NCI-H1417 (cell line): ENCODE data around the gene TANC1.
A peak's percentile ranks its signal among the peaks of the same experiment; 100 is the strongest.
"Not testable (repeated sequence)": the region's sequence is repeated elsewhere in the genome, so short reads cannot be mapped to it uniquely, and the experiment has no call there.

Source experiments
- DNase-seq, 3 experiments: peaks; one replicate each; lab custom pipeline; 2025; lab: John Stamatoyannopoulos, UW

TANC1 gene

DNA sequence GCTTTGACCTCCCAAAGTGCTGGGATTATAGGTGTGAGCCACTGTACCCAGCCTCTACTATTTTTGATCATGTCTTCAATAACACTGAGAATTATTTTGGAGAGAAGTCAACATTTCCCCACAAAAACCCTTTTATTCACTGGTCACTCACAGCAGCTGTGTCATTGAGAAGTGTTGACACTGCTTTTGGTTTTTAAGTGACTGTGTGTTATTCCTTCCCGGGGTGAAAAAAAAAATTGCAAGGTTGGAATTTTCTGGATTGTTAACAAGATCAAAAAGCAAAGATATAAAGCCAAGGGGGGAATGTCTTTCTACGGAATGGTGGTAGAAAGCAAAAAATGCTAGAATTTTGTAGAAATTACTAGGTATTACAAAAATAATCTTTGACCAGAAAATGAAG, 61.5 kb downstream of the TANC1 start:
- DNase-seq, result no peak

DNA sequence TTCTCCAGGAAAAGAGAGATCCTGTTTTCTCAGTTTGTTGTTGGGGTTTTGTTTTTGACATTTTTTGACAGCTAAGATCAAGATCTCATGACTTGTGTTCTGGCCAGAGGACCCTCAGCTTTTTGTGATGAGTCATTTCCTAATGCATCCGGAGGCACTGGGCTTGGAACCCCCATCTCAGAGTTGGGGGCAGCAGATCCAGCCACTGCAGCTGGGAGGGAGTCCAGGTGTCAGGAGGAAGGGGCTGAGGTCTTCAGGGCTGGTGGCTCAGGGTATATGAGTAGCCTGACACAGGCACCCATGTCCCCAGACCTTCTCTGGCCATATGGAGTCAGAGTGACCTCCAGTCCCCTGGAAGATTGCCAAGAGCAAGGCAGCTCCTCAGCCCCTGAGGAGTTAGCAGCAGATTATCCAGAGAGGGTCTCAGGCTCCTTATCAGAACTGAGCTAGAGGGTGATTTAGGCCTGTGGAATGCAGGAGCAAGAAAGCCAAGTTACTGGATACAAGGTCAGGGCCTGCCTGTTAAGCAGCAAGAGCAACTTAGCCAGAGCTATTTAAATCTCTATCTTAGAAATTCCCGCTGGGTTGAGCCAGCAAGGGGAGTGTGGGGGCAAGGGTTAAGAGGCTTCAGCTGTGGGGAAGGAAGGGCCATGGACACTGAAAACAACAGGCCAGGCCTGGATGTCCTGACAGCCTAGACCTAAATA, 62.4 kb downstream of the TANC1 start:
- no peak for DNase-seq

DNA sequence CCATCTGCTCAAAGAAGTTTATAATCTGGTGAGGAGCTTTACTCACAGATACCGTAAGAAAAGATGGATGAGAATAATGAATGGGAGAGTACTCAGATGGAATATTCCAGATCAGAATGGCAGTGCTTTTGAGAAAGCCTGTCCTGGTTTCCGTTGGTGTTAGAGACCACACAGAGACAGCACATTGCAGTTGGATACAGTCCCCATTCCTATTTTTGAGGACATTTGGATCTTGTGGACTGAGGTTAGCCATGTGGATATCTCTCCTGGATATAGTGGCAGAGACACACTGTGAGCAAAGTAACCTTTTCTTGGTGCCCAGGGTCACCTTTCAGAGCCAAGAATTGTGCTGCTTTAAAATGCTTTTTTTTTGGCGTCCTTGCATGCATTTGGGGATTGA, 63.7 kb downstream of the TANC1 start:
- no peak for DNase-seq

DNA sequence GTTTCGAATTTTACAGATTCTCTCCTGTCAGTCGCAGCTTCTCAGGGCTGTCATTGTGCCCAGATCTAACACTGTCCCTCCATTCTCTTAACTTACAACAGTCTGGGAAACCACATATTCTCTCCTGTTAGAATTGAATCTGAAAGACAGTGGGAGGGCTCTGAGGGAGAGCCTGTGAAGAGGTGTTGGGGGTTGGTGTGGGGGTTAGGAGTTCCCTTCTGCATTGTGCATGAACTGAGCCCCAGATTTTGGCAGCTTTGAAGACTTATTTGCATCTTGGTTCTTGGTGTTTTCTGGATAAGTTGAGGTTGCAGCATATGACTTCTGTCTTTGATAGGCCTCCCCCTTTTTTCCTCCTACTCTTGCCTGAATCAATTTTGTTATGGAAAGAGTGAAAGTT, 64.1 kb downstream of the TANC1 start:
- DNase-seq, result no peak

DNA sequence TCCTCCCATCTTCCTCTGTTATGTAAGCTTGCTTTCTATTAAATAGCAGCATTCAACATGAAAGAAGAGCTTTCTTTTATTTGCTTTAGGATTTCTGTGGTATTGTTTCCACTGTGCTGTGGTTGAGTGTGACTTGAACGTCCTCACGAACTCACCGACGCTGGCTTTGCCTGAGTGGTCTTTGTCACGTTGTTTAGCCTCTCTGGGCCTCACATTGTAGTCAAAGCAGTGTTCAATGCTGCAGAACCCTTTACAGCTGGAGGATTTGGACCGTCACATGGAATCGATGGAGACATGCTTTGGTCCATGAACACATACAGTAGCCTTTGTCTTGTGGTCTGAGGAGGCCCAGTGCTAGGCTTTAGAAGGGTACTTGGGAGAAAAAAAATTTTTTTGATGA, 66.3 kb downstream of the TANC1 start:
- peak in 1 of 3 experiments; percentile 56 for DNase-seq

DNA sequence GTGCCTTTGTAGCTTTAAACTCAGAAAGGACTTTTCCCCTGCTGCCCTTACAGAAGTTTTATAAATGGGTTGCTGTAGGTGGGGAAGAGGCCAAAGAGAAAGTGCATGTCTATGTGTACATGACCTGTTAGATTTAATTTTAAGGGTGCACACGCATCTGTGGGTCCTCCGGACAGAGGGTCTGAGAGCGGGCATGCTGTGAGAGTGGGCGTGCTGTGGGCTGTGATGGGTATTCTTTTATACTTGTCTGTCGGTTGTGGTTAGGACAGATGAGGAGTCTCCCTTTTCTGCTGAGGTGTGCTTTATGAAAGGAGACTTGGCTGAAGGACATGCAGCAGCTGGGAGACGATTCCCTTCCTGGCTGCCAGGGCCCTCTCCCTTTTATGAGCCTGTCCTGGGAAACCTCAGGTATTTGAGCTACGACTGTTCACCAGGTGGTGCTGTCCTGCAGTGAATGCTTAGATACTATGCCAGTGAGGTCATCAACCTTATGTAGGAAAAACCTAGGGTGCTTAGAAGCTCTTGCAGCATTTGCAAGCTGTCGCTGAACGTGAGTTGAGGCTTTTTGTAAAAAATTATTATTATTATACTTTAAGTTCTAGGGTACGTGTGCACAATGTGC, 67.5 kb downstream of the TANC1 start:
- DNase-seq, result peak in 2 of 3 experiments; percentile 19 to 47

DNA sequence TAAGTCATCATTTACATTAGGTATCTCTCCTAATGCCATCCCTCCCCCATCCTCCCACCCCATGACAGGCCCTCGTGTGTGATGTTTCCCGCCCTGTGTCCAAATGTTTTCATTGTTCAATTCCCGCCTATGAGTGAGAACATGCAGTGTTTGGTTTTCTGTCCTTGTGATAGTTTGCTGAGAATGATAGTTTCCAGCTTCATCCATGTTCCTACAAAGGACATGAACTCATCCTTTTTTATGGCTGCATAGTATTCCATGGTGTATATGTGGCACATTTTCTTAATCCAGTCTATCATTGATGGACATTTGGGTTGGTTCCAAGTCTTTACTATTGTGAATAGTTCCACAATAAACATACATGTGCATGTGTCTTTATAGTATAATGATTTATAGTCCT, 68.0 kb downstream of the TANC1 start:
- not testable (repeated sequence) for DNase-seq

DNA sequence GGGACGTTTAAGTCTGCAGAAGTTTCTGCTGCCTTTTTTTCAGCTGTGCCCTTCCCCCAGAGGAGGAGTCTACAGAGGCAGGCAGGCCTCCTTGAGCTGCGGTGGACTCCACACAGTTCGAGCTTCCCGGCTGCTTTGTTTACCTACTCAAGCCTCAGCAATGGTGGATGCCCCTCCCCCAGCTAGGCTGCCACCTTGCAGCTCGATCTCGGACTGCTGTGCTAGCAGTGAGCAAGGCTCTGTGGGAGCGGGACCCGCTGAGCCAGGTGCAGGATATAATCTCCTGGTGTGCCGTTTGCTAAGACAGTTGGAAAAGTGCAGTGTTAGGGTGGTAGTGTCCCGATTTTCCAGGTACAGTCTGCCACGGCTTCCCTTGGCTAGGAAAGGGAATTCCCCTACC, 72.9 kb downstream of the TANC1 start:
- not testable (repeated sequence) for DNase-seq

DNA sequence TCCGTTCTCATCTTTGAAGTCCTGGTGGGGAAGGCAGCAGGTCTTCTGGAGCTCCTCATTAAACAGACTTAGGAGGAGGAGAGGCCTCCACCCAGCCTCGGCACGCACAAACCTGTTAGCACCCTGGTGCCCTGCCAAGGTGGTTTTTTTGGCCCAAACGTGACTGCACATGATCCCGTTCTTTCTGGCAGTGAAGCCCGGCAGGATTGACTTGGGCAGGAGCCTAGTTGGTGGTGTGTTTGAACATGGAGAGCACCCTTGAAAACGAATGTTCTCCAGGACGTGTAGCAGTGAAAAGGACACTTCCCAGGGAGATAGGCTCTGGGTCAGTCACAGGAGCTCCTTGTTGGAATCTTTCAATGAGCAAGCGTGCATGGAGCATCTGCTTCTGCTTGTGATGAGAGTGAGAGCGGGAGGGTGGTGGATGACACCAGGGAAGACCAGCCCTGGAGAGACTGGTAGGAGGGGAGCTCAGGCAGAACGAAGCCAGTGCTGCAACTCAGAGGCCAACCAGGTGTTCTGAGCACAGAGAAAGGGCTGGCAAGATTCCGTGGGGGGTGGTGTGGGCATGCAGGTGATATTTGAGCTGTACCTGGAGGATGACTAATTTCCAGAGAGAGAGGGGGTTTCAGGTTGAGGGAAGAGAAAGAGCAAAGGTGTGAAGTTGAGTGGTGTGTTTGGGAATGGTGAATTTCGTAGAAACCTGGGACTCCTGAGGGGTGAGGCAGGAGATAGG, 73.8 kb downstream of the TANC1 start:
- no peak for DNase-seq

DNA sequence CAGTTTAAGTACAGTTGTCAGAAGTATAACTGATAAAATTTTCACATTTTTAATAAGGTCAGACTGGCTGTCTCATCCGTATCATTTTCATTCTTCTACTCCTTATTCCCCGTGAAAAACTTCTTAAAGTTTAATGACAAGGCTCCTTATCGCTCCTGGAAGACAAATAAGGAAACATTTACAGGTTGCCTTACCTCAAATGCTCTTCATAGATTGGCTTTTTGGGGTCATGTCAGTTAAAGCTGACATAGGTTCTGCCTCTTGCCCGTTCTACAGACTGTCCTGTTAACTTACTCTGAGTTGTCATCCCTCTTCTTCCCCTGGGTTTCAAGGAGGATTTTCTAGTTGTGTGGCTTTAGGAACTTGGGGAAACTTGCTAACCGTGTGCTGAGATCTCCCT, 75.3 kb downstream of the TANC1 start:
- DNase-seq, result no peak

DNA sequence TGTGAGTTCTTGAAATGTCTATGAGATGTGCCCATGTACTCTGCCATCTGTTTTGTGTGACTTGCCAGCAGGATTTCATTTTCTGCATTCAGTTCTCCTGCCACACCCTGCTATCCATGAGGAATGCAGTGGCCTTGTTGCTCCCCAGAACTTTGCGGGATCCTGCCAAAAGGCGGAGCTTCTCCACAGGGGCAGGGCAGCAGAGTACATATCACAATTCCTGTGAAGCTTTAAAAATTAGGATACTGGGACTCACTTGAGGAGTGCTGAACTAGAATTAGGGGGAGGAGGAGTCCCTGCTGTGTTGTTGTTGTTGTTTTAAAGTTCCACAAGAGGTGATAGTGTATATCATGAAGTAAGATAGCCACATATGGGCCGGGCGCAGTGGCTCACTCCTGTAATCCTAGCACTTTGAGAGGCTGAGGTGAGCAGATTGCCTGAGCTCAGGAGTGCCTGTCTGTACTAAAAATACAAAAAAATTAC, 76.4 kb downstream of the TANC1 start:
- no peak for DNase-seq

DNA sequence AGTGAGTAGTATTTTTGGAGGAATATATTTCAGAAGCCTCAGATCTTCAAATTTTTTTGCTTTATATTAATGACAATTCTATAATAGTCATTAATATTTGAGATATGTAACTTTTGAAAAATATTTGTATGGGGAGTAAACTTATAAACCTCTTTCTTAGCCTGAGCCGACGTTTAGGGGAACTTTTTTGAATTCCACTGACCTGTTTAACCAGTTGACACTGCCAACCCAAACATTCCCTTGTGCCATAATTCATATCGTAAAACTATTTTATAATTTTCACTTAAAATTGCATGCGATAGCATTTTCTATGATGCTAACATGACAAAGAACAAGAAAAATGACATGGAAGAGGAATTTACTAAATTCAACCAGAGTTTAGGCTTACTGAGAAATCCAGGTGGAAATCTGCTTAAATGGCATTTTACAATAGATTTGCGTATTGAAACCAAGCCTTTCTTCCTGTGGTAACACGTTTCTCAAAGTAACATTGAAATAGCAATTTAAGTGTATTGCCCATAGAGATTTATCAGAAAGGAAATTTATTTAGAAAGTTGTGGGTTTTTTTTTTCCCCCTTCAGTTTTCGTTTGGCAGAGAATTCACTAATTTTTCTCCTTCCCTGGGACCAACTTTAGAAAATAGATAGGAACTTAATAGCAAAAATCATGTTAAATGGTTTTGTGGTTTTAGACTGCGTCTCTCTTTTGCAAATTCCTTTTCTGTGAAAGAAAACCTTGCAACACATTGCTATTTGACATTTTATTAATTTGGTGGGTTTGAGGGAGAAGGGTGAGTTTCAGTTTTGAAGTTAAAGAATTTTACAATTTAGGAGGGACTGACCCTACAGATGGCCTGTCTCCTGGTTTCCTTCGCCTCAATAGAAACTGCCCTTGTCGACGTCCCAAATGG, 77.4 kb downstream of the TANC1 start:
- DNase-seq, result no peak

DNA sequence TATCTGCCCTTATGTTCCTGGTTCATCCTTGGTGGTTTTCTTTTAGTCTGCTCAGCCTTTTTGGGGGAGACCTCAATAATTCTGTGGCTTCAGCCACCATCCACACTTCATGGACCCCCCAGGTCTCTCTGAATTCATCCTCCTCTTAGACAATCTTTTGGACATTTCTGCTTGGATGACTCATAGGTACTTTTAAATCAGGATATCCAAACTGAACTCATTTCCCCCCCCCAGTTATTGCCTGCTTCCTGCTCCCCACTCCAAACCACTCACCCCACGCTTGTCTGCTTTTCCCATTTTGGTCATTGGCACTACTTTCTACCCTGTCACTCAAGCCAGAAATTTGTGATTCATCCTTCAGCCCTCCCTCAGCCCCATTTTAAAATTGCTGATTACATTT, 78.5 kb downstream of the TANC1 start:
- DNase-seq, result no peak

DNA sequence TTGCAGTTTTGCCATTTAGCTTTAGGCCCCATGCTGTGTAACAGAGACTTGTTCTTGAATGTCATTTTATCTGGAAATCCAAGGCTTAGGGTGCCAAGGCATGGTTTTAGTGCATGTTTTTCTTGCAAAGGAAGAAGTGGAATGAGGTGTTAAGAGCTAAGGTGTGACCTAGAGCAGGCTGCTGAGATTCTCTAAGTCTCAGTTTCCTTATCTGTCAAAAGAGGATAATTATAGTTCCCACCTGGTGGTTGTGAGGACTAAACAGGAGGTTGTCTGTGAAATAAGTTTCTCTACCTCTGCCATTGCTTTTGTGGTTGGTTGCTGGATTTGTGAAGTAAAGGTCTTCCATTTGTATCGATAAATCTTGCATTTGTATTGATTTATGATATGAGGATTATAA, 82.0 kb downstream of the TANC1 start:
- DNase-seq, result no peak

DNA sequence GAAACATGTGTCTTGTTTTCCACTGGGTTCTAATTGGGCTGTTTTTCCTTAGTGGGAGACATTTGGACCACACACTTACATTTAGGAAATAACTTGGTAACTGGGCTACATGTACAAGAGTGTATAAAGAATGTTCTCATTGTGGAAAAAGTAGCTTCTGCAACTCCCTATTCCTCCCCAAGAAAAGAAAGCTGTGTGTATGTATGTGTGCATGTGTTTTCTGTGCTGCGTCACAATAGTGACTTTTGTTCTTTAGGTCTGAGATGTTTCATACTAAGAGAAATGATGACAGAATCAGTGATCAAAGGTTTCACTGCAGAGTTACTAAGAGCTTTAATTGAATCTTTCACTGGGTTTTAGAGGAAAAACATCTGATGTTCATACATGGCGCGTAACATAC, 82.7 kb downstream of the TANC1 start:
- DNase-seq, result no peak

DNA sequence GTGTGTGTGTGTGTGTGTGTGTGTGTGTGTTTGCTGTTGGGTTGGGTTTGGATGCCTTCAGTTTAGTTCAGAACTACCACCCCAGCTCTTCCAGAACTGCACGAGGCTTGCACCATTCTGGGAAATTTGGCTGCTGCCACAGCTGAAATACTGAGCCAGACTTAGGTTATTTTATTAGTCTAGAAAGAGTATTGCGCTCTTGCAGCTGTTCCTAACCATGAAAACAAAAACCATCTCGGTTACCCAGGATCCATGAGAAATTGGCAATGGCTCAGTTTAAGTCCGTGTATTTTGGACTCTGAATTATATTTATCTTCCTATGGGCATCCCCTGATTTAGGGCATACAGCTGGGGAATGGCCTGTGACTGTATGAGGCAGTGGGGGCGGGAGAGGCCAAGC, 83.2 kb downstream of the TANC1 start:
- no peak for DNase-seq

DNA sequence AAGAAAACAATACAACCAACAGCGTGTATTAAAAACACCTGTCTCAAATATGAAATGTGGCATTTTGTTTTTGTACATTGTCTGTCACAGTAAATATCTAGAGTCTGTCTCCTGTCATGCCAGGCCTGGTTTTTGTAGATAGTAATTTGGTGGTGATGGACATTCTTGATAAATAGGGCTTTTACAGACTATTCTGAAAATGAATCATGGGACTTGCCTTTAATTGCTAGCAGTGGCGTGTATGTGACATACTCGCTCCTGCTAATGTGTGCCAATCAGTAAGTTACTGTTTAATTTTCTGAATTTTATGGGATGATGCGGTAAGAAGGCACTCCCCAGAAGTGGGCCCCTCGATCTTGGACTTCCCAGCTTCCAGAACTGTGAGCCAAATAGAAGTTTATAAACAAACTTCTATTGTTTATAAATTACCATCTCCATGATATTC, 83.7 kb downstream of the TANC1 start:
- no peak for DNase-seq

DNA sequence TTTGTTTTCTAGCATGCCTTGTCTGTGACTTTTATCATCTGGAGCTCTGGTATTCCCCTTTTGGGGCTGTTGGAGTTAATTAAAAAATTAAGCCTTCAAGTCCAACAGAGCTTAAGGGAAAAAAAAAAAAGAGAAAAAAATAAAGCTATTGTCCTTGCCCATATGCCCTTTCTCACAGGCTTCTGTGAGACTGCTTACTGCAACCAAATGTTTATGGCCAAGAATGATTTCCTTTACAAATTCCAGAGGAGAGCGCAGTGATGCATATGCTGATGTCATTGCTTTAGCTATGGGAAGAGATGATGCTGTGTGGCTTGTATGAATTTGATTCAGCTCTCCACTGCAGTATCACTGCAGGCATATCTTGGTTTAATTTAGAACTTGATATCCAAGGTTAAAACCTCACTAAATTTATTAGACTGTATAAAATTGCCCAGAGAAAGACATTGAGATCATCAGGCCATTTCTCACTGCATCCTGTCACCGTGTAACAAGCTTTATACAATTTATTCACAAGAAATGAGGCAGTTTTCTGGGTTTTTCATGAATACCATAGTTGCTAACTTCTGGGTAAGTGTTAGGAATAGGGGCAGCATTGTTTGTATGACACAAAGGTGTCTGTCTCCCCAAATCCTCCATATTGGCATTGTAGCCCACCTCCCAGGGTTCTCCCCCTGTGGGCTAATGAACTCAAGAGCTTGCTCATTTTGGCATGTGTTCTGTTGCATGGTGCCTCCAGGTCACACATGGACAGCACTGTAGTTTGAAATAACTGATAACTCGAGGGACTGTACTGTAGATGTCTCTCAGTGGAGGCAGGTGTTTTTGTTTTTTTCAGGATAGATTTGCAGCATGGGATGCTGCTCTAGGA, 85.0 kb downstream of the TANC1 start:
- no peak for DNase-seq

DNA sequence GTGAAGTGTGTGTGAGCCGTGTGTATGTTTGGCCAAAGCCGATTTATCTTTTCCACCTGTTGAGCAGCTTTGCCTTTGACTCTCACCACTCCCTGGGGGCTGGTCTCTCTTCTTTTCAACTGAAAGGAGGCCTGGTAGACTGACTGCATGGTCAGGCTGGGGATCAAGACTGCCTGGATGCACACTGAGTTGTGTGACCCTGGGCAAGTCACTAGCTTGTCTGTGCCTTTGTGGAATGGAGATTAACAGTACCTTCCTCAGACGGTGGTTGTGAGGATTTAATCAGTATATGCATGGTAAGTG, 85.5 kb downstream of the TANC1 start:
- no peak for DNase-seq

DNA sequence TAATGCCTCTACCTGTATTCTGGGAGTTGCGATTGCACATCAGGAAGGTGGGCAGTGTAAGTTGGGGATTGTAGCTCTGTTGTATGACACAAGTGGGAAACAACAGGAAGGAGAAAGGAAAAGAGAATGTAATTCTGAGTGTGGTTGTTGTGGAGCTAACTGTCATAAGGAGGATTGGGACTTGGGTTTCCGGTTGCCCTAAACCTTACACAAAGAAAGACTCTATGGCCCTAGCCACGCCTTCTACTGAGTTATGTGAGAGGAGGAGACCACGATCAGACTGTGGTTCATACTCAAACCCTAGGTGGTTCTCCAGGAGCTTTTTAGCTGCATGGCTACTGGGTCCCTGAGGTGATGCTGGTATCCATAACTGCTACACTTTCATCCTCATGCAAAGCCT, 86.5 kb downstream of the TANC1 start:
- no peak for DNase-seq

DNA sequence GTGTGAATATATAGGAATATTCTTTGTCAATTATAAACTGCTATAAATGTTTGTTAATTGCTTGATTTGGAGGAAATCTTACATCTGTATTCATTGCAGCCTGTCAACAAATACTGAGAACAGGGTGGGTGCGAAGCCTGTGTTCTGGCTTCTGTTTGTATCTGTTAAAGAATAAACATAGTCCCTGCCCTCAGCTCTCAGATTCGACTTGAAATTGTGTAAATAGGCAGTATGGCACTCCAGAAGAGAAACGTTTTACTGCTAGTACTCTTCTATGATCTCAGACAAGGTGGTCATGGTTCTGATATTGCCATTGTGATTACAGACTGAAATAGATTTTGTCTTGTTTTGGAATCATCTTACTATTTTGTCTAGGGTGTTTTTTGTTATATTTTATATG, 92.1 kb downstream of the TANC1 start:
- DNase-seq, result no peak
